Upper lobe of right lung (tissue), 1 donor: Measurements from ENCODE around the gene PBX1. TPM values are rescaled to one million over a fixed set of nuclear protein-coding genes. Genes with fewer than 3 reads are reported as not detected.

ENCODE experiments used
- ATAC-seq: fragments of 200-7000 bp; cut with Tn5 transposase; one replicate; pipeline ENCODE4 v1.9.1; 2020; ENCODE audit warnings: mild to moderate bottlenecking, moderate library complexity
- DNase-seq: peaks from one replicate; pipeline ENCODE4 v3.0.0-alpha.2; 2020
- H3K27ac ChIP-seq: fragments of 200-600 bp; one replicate; pipeline ENCODE4 v1.8.0; 2022
- H3K27me3 ChIP-seq: fragments of 200-600 bp; one replicate; pipeline ENCODE4 v1.8.0; 2022; ENCODE audit warnings: mild to moderate bottlenecking
- H3K36me3 ChIP-seq: fragments of 200-600 bp; one replicate; pipeline ENCODE4 v1.8.0; 2022
- H3K4me1 ChIP-seq: fragments of 200-600 bp; one replicate; pipeline ENCODE4 v1.8.0; 2022
- H3K4me3 ChIP-seq: fragments of 200-600 bp; one replicate; pipeline ENCODE4 v1.8.0; 2022; ENCODE audit warnings: mild to moderate bottlenecking
- H3K9me3 ChIP-seq: fragments of 200-600 bp; one replicate; pipeline ENCODE4 v1.8.0; 2022
- intact Hi-C: fragments of 100-400 bp; cut with DNase I; formaldehyde crosslinking; loops from one replicate; pipeline ENCODE4 v1.11.0; 2022
- total RNA-seq: library from RNA; stranded (reverse); fragmentation: NEBNext Ultra II Directional; extraction: Animal tissue kit (Norgen Biotek cat#: 25700); gene quantifications from one replicate; pipeline ENCODE4 v1.2.1, GENCODE V29; 2021
- TF ChIP-seq, protein P1 (sequence below): fragments of 200-600 bp; IDR thresholded peaks from one replicate; pipeline ENCODE4 v1.8.0; 2022; ENCODE audit warnings: antibody characterized with exemption
- donor health status: DM: no; HTN: yes; CAD: no; lungs with severe emphysema.

The PBX1 gene
- total RNA-seq, 1 donor from 2014 or later = 56.7 TPM

DNA sequence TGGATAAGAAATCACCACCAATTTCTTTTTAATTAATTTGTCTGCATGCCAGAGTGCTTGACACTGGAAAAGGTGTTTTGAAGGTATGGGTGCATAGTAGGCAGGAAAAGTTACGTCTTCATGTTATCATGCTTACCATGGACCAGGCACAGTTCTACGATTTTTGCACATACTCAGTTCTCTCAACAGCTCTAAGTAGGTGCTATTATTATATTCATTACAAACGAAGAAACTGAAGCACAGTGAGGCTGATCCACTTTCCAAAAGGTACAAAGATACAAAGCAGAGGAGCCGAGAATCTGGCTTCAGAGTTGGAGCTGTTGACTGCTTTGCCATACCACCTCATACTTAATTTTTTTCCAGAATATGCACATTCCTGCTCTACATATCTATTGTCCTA lies 306.4 kb downstream of the PBX1 start:
- Histone ChIP-seq H3K9me3 (no peaks in the 10 kb centered on the region), H3K27me3 (no peaks in the 10 kb centered on the region), H3K4me1 (no peaks in the 10 kb centered on the region), H3K27ac (no peak overlapping the region), H3K4me3 (no peak overlapping the region), H3K36me3 (no peaks in the 10 kb centered on the region)
- DNase-seq (no peak), ATAC-seq (no peak)
- intact Hi-C loops = no loop called here
- TF ChIP-seq, protein P1, sequence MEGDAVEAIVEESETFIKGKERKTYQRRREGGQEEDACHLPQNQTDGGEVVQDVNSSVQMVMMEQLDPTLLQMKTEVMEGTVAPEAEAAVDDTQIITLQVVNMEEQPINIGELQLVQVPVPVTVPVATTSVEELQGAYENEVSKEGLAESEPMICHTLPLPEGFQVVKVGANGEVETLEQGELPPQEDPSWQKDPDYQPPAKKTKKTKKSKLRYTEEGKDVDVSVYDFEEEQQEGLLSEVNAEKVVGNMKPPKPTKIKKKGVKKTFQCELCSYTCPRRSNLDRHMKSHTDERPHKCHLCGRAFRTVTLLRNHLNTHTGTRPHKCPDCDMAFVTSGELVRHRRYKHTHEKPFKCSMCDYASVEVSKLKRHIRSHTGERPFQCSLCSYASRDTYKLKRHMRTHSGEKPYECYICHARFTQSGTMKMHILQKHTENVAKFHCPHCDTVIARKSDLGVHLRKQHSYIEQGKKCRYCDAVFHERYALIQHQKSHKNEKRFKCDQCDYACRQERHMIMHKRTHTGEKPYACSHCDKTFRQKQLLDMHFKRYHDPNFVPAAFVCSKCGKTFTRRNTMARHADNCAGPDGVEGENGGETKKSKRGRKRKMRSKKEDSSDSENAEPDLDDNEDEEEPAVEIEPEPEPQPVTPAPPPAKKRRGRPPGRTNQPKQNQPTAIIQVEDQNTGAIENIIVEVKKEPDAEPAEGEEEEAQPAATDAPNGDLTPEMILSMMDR = no peak

DNA sequence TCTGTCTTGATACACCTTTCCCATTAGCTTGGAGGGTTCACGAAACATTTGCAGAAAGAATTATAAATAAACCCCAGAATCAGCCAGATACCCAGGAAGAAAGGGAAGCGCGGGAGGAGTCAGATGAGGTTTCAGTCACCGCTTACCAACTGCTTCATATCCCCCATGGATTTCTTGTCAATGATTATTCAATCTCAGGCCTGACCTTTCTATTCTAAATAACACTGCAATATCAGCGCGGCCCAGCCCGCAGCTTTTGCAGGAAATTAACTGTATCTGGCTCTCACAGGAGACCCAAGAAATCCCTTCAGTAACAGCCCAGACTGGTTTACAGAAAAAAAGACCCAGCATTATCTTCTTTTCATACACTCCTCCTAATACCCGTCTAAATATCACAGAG lies 308.6 kb downstream of the PBX1 start:
- H3K4me1 ChIP-seq = no peaks in the 10 kb centered on the region
- intact Hi-C loops = no loop called here
- TF ChIP-seq, protein P1 = no peak
- H3K27ac ChIP-seq = no peak overlapping the region
- H3K36me3 ChIP-seq = no peaks in the 10 kb centered on the region
- no peaks in the 10 kb centered on the region for H3K27me3 ChIP-seq
- no peaks in the 10 kb centered on the region for H3K9me3 ChIP-seq
- no peak for ATAC-seq
- H3K4me3 ChIP-seq = no peak overlapping the region
- DNase-seq = no peak

DNA sequence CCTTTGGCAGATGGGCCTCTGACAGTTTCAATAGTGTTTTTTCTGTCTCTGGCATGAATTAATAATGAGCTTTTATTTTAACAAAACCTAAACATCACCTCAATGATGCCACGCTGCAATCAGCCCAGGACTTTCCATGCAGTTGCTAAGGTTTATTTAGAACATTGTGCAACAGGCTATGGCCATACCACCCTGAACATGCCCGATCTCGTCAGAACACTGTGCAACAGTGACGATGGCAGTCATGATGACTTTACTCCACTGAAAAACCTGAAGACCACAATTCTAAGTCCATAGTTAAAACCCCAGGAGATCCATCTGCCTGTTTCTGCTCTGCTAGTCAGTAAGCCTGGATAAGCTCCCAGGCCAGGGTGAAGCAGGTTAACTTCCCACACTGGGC lies 310.0 kb downstream of the PBX1 start:
- Histone ChIP-seq H3K9me3 (no peaks in the 10 kb centered on the region), H3K4me1 (no peaks in the 10 kb centered on the region), H3K27ac (no peak overlapping the region), H3K27me3 (no peaks in the 10 kb centered on the region), H3K36me3 (no peaks in the 10 kb centered on the region), H3K4me3 (no peak overlapping the region)
- ATAC-seq (no peak), DNase-seq (no peak)
- TF ChIP-seq, protein P1 = no peak
- intact Hi-C loops = no loop called here

DNA sequence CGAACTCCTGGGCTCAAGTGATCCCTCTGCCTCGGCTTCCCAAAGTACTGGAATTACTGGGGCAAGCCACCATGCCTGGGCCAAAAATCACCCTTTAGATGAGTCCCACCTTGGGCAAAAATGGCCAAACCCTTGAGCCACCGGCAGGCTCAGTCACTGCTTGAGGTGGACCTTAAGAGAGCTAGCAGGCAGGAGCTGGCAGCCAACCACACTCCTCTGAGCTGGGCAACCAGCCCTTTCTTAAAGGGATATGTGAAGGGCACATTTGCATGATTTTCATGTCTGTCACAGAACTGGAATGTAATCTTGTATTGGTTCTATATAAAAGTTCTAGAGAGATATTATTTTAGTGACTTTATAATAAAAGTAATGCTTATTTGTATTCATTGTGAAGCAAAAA lies 316.5 kb downstream of the PBX1 start:
- intact Hi-C loops = no loop called here
- ATAC-seq (no peak), DNase-seq (no peak)
- no peak overlapping the region for H3K27ac ChIP-seq
- no peaks in the 10 kb centered on the region for H3K4me1 ChIP-seq
- TF ChIP-seq, protein P1 = no peak
- H3K9me3 ChIP-seq = no peaks in the 10 kb centered on the region
- no peaks in the 10 kb centered on the region for H3K36me3 ChIP-seq
- no peak overlapping the region for H3K4me3 ChIP-seq
- no peaks in the 10 kb centered on the region for H3K27me3 ChIP-seq

DNA sequence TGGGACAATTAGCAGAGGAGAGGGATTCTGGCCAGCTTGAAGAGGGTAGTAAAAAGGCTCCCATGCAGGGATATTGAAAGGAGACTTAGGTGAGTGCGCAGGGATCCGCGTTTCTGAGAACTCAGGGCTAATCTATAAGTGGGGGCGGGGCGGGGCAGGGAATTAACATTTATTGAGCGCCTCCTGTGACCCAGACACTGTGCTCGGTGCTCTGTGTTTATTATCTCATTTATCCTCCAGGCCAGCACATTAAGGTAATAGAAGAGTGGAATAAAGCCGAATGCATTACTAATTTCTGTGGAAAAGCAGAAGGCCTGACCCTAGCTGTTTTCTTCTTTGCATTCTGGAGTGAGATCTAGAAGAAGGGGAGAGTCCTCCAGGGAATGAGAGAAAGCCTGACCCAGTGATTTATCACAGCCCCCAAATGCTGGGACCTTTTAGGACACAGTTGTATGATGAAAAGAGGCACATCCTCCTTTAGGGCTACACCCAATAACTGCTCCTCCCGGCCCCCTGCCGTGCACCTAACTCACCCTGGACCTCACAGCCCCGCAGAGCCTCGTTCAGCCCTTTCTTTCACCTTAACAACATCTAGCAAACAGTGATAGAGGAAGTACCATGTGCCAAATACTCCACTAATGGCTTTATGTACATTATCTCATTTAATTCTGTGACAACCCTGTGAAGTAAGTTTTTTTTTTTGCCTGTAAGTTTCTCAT lies 317.6 kb downstream of the PBX1 start:
- DNase-seq (no peak), ATAC-seq (no peak)
- Histone ChIP-seq H3K36me3 (no peaks in the 10 kb centered on the region), H3K27ac (no peak overlapping the region), H3K27me3 (no peaks in the 10 kb centered on the region), H3K9me3 (no peaks in the 10 kb centered on the region), H3K4me3 (no peak overlapping the region), H3K4me1 (no peaks in the 10 kb centered on the region)
- intact Hi-C loops = no loop called here
- TF ChIP-seq, protein P1 = no peak

DNA sequence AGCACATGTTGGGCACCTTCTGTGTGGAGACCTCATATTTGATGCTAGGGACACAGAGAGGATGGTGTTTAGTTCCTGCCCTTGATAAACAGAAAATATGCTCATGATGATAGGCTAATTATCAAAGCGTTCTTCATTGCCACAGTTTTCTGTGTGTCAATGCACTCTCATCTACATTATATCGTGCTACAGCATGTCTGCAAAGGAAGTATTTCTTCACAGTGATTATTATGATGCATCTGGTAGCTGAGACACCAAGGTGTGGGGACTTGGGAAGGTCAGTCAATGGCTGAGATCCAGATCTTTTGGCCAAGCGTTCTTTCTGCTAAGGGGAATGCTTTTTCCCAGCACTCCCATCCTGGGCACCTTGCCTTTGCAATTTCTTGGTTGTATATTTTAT lies 321.2 kb downstream of the PBX1 start:
- Histone ChIP-seq H3K27me3 (no peaks in the 10 kb centered on the region), H3K4me3 (no peak overlapping the region), H3K9me3 (no peaks in the 10 kb centered on the region), H3K27ac (no peak overlapping the region), H3K36me3 (no peaks in the 10 kb centered on the region), H3K4me1 (no peaks in the 10 kb centered on the region)
- intact Hi-C loops = no loop called here
- TF ChIP-seq, protein P1 = no peak
- ATAC-seq (no peak), DNase-seq (no peak)
